NCI-H82 (cell line): ENCODE results near the gene MPND.
"Not testable (repeated sequence)": the region's sequence is repeated elsewhere in the genome, so short reads cannot be mapped to it uniquely, and the experiment has no call there.

Experiments
- DNase-seq: peaks from one replicate; lab custom pipeline; 2025; lab: John Stamatoyannopoulos, UW

The MPND gene

GRCh38 chr19:4349225-4349624 lies 5.9 kb downstream of the MPND start:
- DNase-seq, result not testable (repeated sequence)

DNA sequence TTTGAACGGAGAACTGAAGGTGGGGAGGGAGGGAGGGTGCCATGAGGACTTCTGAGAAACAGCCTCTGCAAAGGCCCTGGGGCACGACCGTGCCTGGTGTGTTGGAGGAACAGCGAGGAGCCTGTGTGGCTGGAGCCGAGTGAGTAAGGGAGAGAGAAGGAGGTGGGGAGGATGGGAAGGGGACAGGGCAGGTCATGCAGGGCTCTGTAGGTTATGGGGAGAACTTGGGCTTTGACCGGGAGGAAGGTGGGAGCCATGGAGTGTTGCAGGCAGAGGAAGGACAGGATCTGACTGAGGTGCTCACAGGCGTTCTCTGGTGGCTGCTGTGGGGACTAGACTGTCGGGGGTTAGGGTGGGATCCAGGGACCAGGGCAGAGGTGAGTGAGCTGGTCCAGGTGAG lies 6.7 kb downstream of the MPND start:
- DNase-seq, result no peak

GRCh38 chr19:4350726-4351125 lies 7.4 kb downstream of the MPND start:
- no peak for DNase-seq

DNA sequence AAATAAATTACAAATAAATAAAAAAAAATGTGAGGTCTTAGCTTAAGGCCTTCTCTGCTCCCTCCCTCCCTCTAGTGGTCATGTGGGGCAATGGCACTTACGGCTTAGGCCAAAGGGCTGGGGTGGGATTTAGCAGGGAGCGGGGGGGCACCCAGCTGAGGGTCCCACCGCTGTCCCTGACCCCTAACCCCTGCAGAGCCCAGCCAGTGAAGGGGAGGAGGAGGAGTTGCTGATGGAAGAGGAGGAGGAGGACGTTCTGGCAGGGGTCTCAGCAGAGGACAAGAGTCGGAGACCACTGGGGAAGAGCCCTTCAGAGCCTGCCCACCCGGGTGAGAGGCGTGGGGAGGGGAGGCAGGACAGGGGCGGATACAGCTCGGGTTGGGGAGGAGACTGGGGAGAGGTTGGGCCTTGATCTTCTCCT lies 9.3 kb downstream of the MPND start:
- peak; percentile 76 for DNase-seq

GRCh38 chr19:4354282-4354681 lies 10.9 kb downstream of the MPND start:
- no peak for DNase-seq

DNA sequence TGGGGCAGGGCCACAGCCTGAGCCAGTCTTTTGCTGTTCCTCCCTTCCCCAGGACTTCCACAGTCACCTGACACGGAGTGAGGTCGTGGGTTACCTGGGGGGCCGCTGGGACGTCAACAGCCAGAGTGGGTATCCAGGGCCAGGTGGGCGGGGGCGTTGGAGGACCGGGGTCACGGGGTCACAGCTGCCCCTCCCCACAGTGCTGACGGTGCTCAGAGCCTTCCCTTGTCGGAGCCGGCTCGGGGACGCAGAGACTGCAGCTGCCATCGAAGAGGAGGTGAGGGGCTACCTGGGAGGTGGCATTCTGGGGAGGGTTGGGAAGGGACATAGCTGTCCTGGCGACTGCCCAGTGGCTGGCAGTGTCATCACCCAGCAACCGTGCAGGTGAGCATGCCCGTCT lies 11.5 kb downstream of the MPND start:
- no peak for DNase-seq

- no peak for DNase-seq
These were observed 13.9 kb downstream of the MPND start for GRCh38 chr19:4357095-4357797.

DNA sequence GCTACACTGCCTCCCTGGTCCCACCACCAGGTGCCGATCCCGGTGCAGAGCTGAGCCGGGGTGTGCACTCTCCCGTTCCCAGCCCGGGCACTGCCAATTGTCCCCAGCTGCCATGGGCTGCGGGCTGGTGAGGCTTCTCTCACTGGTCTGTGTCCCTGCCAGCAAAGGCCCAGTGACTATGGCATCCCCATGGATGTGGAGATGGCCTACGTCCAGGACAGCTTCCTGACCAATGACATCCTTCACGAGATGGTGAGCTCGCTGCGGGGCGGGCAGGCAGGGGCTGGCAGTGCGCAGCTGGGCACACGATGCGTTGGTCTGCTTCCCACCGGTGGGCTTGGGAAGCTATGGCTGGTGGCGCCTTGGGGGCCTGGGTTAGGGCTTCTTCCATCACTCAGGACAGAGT lies 14.6 kb downstream of the MPND start:
- DNase-seq, result no peak

DNA sequence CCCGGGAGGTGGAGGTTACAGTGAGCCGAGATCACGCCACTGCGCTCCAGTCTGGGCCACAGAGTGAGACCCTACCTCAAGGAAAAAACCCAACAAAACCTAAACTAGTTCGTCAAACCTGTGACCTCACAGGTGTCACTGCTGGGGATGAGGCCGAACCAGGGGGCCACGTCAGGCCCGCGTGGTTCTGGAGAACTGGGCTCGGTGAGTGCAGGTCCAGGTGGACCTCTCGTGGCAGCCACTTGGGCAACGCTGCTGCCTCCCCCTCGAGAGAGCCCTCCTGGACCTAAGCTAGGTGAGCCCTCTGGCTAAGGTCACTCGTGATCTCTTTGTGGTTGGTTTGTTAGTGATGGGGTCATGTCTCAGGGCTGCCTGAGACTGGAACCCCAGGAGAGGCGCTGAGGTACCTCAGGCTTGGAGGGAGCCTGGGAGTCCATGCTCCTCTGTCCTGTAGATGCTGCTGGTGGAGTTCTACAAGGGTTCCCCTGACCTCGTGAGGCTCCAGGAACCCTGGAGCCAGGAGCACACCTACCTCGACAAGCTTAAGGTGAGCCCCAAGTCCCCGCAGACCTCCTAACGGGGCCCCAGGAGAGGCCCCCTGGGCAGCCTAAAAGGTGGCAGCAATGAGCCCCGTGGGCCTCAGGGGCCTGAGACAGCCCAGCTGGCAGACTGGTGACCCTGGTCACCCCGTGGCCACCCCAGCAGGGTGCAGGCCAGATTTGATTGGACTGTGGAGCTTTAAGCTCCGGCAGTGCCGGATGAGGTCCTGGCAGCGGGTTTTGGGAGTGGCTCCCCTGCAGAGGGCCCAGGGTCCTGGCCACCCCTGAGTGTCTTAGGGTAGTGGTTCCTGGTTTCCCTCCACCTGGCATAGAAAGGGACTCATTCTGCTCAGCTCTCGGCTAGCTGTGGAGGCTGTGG lies 15.6 kb downstream of the MPND start:
- DNase-seq, result no peak

DNA sequence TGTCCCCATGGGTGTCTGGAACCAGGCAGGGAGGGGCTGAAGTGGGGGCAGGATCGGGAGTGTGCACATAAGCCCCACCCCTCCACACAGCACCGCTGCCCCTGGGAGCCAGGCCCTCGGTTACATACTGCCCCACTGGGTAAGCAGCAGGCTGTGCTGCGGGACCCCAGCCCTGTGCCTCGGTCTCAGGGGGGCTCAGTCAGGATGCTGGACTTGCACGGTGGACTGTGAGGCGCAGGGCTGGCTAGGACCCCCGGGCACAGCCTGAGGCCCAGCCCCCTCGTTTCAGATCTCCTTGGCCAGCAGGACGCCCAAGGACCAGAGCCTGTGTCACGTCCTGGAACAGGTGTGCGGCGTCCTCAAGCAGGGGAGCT lies 16.3 kb downstream of the MPND start:
- DNase-seq, result no peak

DNA sequence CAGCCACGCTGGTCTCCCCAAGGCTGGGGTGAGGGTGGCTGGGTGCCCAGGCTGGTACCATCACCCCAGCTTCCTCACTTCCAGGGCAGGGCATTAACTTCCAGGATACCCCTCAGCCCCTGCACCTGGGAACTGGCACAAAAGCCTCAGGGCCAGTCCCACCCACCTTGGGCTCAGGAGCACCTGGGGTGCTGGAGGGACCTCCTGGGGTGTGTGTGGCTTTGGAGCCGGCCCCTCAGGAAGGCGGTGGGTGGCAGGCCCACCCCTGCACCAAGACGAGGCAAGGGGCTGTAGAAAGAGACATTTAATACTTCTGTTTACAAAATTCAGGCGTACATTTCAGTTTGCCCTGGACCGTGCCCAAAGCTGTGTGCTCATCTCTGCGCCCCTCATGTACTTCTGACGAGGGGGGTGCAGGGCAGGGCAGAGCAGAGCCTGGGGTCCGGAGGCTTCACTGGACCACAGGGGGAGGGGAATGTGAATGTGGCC lies 16.8 kb downstream of the MPND start:
- DNase-seq, result no peak

DNA sequence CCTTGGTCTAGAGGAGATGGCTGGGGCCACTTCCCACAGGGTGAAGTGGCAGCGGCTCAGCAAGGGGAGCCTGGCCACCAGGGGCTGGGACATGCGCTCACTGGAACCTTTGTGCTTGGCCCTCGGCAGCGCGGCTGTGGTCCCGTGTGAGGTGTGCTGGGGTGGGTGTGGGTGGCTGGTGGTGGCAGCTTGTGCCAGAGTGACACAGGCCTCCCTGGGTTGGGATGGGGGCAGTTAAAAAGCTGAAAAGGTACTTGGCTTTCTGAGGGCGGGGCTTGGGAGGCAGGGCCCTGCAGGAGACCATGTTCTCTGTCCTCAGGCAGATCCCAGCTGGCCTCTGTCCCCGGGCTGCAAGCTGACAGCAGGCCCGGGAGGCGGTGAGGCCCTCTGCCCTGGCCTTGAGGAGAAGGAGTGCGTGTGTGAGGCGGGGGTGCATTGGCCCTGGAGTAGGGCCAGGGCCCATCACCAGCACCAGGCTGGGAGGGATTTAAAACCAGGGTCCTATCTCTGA lies 17.3 kb downstream of the MPND start:
- DNase-seq, result no peak

GRCh38 chr19:4361152-4362046 lies 18.0 kb downstream of the MPND start:
- DNase-seq, result no peak

GRCh38 chr19:4362101-4362828 lies 18.9 kb downstream of the MPND start:
- DNase-seq, result no peak

DNA sequence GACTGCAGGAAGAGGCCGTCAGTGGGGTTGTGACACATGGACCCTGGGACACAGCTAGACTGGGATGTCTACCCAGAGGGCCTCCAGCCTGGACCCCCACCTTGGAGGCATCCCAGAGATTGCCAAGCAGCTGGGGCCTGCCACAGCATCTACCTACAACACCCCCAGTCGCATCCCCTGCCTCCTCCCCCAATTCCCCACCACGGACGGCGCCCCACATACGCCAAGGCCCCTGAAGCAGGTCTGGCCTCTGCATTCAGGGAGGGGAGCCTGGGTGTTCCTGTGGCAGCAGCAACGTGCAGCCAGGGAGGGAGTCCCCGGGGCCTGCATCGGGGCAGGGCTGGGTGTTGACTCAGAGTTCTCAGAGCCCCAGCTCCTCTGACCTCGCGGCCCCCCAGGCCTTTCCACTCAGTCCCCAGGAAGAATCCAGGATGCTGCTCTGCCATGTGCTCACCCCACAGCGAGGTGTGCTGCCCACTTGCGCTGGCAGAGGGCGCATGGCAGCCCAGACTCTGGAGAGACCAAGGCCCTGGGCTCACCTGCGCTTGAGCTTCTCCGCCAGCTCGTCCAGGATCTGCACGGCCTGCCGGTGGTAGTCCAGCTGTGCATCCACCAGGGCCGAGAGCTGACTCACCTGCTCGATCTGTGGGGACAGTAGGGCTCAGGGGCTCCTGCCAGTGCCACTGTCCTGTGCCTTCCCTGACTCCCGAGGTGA lies 19.6 kb downstream of the MPND start:
- DNase-seq, result no peak

GRCh38 chr19:4363571-4364304 lies 20.4 kb downstream of the MPND start:
- no peak for DNase-seq

GRCh38 chr19:4365341-4365740 lies 22.0 kb downstream of the MPND start:
- DNase-seq, result no peak

- DNase-seq, result no peak
These were observed 22.7 kb downstream of the MPND start for GRCh38 chr19:4365791-4366665.
